ENCODE data around the gene MAP3K7CL. TPM values are rescaled to one million over a fixed set of nuclear protein-coding genes. Genes with fewer than 3 reads are reported as not detected.

MAP3K7CL gene
- total RNA-seq, 4 donors from 2014 or later = 1.6 to 2.8 (median 1.9) TPM

GRCh38 chr21:29117372-29117955, 13.0 kb upstream of the MAP3K7CL start:
- DNase-seq (ENCODE audit: extremely low spot score) = no peak
- 82% methylated on average over 3 of the region's 3 CpGs for WGBS
- Histone ChIP-seq H3K36me3 (no peaks in the 10 kb centered on the region), H3K27me3 (no peaks in the 10 kb centered on the region), H3K9me3 (no peaks in the 10 kb centered on the region), H3K4me1 (no peaks in the 10 kb centered on the region), H3K4me3 (no peak overlapping the region), H3K27ac (replicated peaks in 1 of 4) (no peak overlapping the region)
- intact Hi-C loops (cut with DNase I) = no loop called here
- no peak for TF ChIP-seq POLR2AphosphoS5 (IDR thresholded peaks at IDR 0.05)
- TF ChIP-seq POLR2A (IDR thresholded peaks at IDR 0.05; ENCODE audit: low read depth) = no peak
- no peak for TF ChIP-seq EP300 (IDR thresholded peaks at IDR 0.05)
- no peak for TF ChIP-seq CTCF (IDR thresholded peaks at IDR 0.05)

GRCh38 chr21:29121759-29122158, 8.7 kb upstream of the MAP3K7CL start:
- Histone ChIP-seq H3K27ac (replicated peaks in 1 of 4) (no peak overlapping the region), H3K36me3 (no peaks in the 10 kb centered on the region), H3K4me1 (no peaks in the 10 kb centered on the region), H3K4me3 (no peak overlapping the region), H3K9me3 (no peaks in the 10 kb centered on the region), H3K27me3 (no peaks in the 10 kb centered on the region)
- WGBS = 96% methylated on average over 1 of the region's 1 CpG
- DNase-seq (ENCODE audit: extremely low spot score) = peak; percentile 21
- TF ChIP-seq CTCF (IDR thresholded peaks at IDR 0.05) = no peak
- TF ChIP-seq POLR2AphosphoS5 (IDR thresholded peaks at IDR 0.05) = no peak
- TF ChIP-seq POLR2A (IDR thresholded peaks at IDR 0.05; ENCODE audit: low read depth) = no peak
- no peak for TF ChIP-seq EP300 (IDR thresholded peaks at IDR 0.05)
- intact Hi-C loops (cut with DNase I) = no loop called here

- Histone ChIP-seq H3K27me3 (no peaks in the 10 kb centered on the region), H3K36me3 (no peaks in the 10 kb centered on the region), H3K9me3 (peaks cover 0 to 3% (median 0%) of the 10 kb centered on the region in 4 donors), H3K27ac (replicated peaks in 1 of 4) (no peak overlapping the region), H3K4me3 (no peak overlapping the region), H3K4me1 (no peaks in the 10 kb centered on the region)
- intact Hi-C loops (cut with DNase I) = no loop called here
- TF ChIP-seq EP300 (IDR thresholded peaks at IDR 0.05) (no peak), POLR2A (IDR thresholded peaks at IDR 0.05; ENCODE audit: low read depth) (no peak), POLR2AphosphoS5 (IDR thresholded peaks at IDR 0.05) (no peak), CTCF (IDR thresholded peaks at IDR 0.05) (no peak)
- DNase-seq (ENCODE audit: extremely low spot score) = no peak
These were observed 5.8 kb upstream of the MAP3K7CL start for GRCh38 chr21:29124645-29125044.

- 94% methylated on average over 1 of the region's 1 CpG for WGBS
- Histone ChIP-seq H3K4me3 (no peak overlapping the region), H3K4me1 (peaks cover 0 to under 1% (median 0%) of the 10 kb centered on the region in 4 donors), H3K9me3 (peaks cover 0 to 3% (median 0%) of the 10 kb centered on the region in 4 donors), H3K36me3 (no peaks in the 10 kb centered on the region), H3K27me3 (no peaks in the 10 kb centered on the region), H3K27ac (replicated peaks in 1 of 4) (no peak overlapping the region)
- TF ChIP-seq CTCF (IDR thresholded peaks at IDR 0.05) (no peak), EP300 (IDR thresholded peaks at IDR 0.05) (no peak), POLR2AphosphoS5 (IDR thresholded peaks at IDR 0.05) (no peak), POLR2A (IDR thresholded peaks at IDR 0.05; ENCODE audit: low read depth) (no peak)
- intact Hi-C loops (cut with DNase I) = no loop called here
- no peak for DNase-seq (ENCODE audit: extremely low spot score)
These were observed 5.3 kb upstream of the MAP3K7CL start for GRCh38 chr21:29125191-29125590.

- WGBS = 46% methylated on average over 3 of the region's 3 CpGs
- Histone ChIP-seq H3K27me3 (no peaks in the 10 kb centered on the region), H3K4me3 (no peak overlapping the region), H3K4me1 (peaks cover 5 to 8% (median 7%) of the 10 kb centered on the region in 4 donors), H3K9me3 (peaks cover 0 to 3% (median 0%) of the 10 kb centered on the region in 4 donors), H3K27ac (replicated peaks in 1 of 4) (no peak overlapping the region), H3K36me3 (no peaks in the 10 kb centered on the region)
- TF ChIP-seq POLR2AphosphoS5 (IDR thresholded peaks at IDR 0.05) (no peak), CTCF (IDR thresholded peaks at IDR 0.05) (no peak), POLR2A (IDR thresholded peaks at IDR 0.05; ENCODE audit: low read depth) (no peak), EP300 (IDR thresholded peaks at IDR 0.05) (no peak)
- intact Hi-C loops (cut with DNase I) = no loop called here
- peak; percentile 17 for DNase-seq (ENCODE audit: extremely low spot score)
These were observed 4.5 kb upstream of the MAP3K7CL start for GRCh38 chr21:29125979-29126378.
